HL-60 (cell line): ENCODE results near the gene LMBRD1.

ENCODE experiments used
- POLR2AphosphoS5 ChIP-seq: IDR thresholded peaks from 2 replicates; pipeline ENCODE4 v1.6.1; 2012; ENCODE audit warnings: low read depth
- TF ChIP-seq, protein P1 (sequence below): IDR thresholded peaks from one replicate; pipeline ENCODE4 v1.5.1; 2011; ENCODE audit warnings: low read length, control low read depth, inconsistent platforms; ENCODE audit not compliant: insufficient read depth

GRCh38 chr6:69627625-69628024, 169.2 kb downstream of the LMBRD1 start:
- TF ChIP-seq, protein P1, sequence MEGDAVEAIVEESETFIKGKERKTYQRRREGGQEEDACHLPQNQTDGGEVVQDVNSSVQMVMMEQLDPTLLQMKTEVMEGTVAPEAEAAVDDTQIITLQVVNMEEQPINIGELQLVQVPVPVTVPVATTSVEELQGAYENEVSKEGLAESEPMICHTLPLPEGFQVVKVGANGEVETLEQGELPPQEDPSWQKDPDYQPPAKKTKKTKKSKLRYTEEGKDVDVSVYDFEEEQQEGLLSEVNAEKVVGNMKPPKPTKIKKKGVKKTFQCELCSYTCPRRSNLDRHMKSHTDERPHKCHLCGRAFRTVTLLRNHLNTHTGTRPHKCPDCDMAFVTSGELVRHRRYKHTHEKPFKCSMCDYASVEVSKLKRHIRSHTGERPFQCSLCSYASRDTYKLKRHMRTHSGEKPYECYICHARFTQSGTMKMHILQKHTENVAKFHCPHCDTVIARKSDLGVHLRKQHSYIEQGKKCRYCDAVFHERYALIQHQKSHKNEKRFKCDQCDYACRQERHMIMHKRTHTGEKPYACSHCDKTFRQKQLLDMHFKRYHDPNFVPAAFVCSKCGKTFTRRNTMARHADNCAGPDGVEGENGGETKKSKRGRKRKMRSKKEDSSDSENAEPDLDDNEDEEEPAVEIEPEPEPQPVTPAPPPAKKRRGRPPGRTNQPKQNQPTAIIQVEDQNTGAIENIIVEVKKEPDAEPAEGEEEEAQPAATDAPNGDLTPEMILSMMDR, result no peak
- TF ChIP-seq POLR2AphosphoS5, result no peak
